Left hindlimb (tissue), 1 donor: ENCODE data around the gene TBC1D14.

Source experiments
- DNase-seq: peaks from one replicate; pipeline ENCODE4 v3.0.0-alpha.2; 2018

Gene TBC1D14

GRCh38 chr4:7025040-7025602 is 115.5 kb downstream of the TBC1D14 start:
- DNase-seq = no peak

DNA sequence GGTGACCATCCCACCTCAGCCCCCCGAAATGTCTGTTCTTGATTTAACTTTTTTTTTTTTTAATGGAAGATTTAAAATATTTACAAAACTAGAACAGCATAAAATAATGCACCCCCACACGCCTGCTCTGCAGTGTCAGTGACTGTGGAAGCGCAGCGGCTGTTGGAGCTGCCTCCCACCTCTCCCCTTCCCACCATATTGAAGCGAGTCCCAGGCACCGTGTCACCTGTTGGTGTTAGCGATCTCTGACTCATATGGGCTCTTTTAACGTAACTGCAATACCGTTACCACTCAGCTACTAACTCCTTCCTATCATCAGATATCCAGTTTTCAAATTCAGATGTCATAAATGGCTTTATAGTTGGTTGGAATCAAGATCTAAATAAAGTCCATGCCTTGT is 116.5 kb downstream of the TBC1D14 start:
- no peak for DNase-seq

DNA sequence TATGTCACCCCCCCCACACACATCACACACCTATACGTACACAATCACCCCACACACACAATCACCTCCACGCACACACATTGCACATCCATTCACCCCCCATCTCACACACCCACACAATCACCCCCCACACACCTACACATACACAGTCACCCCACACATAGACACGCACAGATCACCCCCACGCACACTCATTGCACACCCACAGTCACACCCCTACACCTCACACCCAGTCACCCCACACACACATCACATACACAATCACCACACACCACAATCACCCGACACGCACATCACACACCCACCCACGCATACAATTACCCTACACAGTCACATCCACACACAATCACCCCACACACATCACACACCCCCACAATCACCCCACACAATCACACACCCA is 117.7 kb downstream of the TBC1D14 start:
- no peak for DNase-seq

- DNase-seq = no peak
Measured at GRCh38 chr4:7027913-7028312, 118.3 kb downstream of the TBC1D14 start.

GRCh38 chr4:7029212-7029611 is 119.6 kb downstream of the TBC1D14 start:
- DNase-seq = no peak

GRCh38 chr4:7029921-7030320 is 120.3 kb downstream of the TBC1D14 start:
- DNase-seq = no peak

DNA sequence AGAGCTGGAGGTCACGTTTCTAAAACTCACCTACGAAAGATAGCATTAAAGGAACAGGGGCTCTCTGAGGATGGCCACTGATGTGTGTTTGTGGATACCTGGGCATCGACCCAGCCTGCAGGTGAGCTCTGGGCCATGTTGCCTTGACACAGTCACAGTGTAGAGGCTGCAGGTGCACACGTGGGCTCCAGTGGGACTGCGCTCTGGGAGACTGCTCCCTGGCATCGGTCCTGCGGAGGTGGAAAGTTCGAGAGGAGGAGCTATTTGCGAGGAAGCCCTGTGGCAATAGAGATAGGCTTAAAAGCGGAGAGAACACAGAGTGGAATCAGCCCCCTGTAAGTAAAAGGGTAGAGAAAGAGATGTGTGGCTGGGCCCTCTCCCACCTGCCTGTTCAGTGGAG is 121.2 kb downstream of the TBC1D14 start:
- DNase-seq = no peak

DNA sequence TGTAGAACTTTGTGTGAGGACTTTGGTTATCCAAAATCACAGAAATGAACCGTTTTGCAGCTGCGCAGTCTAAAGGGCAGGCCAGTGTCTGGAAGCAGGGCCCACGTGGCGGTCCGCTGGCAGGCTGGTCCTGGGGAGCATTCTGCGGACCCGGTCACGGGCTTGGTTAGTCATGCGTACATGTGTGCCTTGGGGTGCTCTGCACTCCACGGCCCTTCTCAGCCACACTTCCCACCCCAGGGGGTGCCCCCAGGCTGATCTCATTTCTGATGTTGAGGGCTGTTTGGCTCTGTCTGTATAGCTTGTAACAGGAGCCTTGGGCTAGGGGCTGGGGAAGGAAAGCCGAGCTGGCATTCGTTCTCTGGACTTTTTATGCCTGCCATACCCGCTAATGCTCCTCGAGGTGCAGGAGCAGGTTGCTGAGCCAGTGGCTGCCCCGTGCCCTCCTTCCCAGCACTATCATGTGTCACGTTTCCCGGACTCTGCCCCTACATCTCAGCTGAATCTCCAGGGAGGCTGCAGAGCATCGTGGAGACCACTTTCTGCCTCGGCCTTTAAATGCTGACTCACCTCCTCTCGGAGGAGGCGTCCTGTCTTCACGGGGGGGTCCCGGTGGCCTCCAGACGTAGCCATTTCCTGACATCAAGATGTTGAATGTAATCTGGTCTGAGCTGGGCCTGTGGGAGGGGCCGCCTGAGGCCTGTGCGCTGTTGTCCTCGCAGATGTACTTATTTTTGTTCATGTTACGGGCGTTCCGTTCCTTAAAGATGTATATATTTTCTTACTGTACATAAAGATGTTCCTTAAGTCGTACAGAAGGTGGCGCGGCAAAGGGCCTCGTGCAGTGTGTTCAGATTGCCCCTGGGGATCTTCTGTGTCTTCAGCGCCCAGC is 122.2 kb downstream of the TBC1D14 start:
- no peak for DNase-seq

GRCh38 chr4:7032596-7032995 is 123.0 kb downstream of the TBC1D14 start:
- no peak for DNase-seq

DNA sequence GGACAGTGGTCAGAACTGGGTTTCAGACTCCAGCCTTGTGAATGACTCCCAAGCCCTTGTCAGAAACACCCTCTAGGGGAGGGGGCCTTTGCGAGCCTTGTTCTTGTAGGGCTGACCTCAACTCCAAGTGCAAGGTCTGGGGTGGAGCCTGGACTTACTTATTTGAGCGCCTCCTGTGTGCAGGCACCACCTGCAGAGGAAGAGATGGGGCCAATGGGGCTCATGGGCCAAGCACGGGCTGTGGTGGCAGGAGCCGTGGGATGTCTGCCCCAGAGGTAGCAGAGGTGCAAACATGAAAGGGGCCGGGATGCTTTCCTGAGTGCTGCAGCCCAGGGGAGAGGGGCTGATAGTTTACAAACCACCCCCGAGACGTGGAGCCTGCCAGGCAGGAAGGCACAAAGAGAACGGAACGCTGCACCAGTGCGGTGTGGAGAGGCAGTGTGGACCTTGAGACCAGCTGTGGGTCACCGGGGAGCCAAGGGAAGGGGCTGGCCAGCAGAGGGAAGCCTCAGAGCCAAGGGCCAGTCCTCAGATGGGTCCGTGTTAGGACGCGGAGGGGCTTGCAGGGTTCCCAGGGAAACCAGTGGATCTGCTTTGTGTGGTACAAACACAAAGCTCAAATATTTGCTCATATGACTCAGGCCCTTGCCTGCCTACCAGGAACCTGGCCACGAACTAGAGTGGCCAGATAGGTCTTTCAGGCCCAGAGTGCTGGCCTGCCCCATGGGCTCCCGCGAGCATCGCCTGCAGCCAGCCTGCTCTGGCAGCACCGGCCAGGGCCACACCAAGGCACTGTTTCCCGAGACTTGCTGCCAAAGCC is 124.8 kb downstream of the TBC1D14 start:
- DNase-seq = no peak

GRCh38 chr4:7037425-7037824 is 127.8 kb downstream of the TBC1D14 start:
- no peak for DNase-seq

GRCh38 chr4:7040765-7041164 is 131.1 kb downstream of the TBC1D14 start:
- no peak for DNase-seq

- no peak for DNase-seq
Measured at GRCh38 chr4:7041246-7041645, 131.6 kb downstream of the TBC1D14 start.

GRCh38 chr4:7041801-7042502 is 132.3 kb downstream of the TBC1D14 start:
- DNase-seq = no peak

DNA sequence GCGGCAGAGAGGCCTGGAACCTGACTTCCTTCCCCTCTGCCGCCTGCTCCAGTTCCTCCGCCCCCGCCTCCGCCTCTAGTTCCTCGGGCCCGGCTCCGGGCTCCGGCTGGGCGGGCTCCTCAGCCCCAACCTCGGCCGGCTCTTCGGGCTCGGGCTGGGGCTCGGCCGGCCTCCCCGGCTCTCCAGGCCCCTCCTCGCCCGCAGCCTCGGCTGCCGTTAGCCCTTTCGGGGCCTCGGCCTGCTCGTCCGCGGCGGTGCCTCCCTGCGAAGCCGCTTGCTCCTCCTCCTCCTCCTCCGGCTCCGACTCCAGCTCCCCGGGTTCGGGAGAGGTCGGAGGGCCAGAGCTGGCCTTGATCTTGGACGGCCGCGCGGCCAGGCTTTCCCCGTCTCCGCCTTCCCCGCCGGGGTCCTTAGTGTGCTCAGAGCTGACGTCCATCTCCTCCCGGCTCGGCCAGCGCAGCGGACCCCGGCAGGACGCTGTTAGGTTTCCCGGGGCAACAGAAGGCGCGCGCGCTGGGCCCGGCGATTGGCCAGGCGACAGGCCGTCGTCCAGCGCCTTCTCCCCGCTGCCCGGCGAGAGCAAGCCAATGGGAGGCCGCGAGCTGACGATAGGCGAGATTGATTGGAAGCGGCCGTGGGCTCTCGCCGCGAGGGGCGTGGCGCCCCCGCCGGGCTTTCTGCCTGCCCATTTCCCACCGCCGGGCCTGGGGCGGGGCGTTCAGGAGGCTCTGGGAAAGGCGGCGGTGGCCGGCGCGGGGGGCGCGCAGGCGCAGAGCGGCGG is 133.1 kb downstream of the TBC1D14 start:
- peak; percentile 99 for DNase-seq

GRCh38 chr4:7043284-7044136 is 133.9 kb downstream of the TBC1D14 start, which contains the start of gene TADA2B:
TADA2B (plus strand) TSS chr4:7043372; CDS start chr4:7043580, 208 bp downstream.
- DNase-seq = peak; percentile 59

DNA sequence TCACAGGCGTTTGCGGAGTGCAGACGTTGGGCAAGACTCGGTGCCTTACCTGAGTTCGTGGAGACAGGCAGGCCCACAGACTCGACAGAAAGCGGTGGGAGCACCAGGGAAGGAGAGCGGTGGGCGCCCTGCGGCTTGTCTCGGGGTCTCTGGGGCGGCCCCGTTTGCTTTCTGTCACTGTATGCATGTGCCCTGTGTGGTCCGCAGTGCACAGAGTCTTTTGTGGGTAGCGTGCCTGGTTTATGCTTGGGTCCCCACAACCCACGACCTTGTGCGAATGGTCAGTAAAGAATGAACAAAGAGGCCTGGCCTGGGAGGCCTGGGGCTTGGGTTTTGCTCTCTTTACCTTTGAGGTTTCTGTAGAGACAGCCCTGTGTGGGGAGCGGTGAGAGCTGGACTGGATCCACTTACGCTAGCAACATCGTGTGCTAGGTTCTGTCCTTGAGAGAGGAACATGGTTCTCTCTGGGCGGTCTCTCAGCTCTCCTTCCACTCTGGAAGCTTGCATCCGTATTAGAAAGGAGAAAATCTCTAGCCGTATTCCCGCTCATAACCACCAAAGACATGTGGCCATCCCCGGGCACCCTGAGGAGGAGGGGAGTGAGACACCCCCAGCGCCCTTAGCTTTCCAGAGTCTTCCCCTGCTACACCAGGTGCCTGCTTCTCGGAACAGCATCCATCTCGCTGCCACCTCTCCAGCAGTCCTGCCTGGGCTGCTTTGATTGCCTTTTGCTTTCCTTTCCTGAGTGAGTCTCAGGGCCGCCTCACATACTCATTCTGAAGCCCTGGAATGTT is 134.7 kb downstream of the TBC1D14 start:
- DNase-seq = no peak

- DNase-seq = no peak
Measured at GRCh38 chr4:7045553-7045952, 135.9 kb downstream of the TBC1D14 start.

GRCh38 chr4:7045961-7046921 is 136.6 kb downstream of the TBC1D14 start:
- DNase-seq = no peak
